Gastrocnemius medialis (tissue), 4 donors: ENCODE results near the gene RPP14. TPM values are rescaled to one million over a fixed set of nuclear protein-coding genes. Genes with fewer than 3 reads are reported as not detected.
"Not testable (repeated sequence)": the region's sequence is repeated elsewhere in the genome, so short reads cannot be mapped to it uniquely, and the experiment has no call there.

Source experiments
- ATAC-seq, 2 donors: fragments of 150-250 bp; one replicate each; pipeline ENCODE4 v1.9.1; 2016
- DNase-seq, 2 donors: peaks; one replicate each; pipeline ENCODE4 v3.0.0-alpha.2; 2019
- H3K27ac ChIP-seq, 4 donors: fragments of 200-600 bp; sonication (generic); 1 replicate in 1 of 4; 2 replicates in 3 of 4; pipeline ENCODE4 v1.5.1; 2016 to 2018; ENCODE audit warnings: mild to moderate bottlenecking in 2 of 4, moderate library complexity in 1 of 4
- H3K27me3 ChIP-seq, 3 donors: fragments of 200-600 bp; sonication (generic) in 2 of 3; 1 replicate in 1 of 3; 2 replicates in 2 of 3; pipeline versions ENCODE4 v1.5.1 to v1.6.0; 2016 to 2019; ENCODE audit warnings: mild to moderate bottlenecking in 1 of 3, moderate library complexity in 1 of 3
- H3K36me3 ChIP-seq, 2 donors: fragments of 200-600 bp; sonication (generic) in 1 of 2; one replicate each; pipeline ENCODE4 v1.5.1; 2017 to 2018
- H3K4me1 ChIP-seq, 2 donors: fragments of 200-600 bp; sonication (generic) in 1 of 2; one replicate each; pipeline ENCODE4 v1.5.1; 2016 to 2017; ENCODE audit warnings: mild to moderate bottlenecking in 2 of 2
- H3K4me3 ChIP-seq, 4 donors: fragments of 200-600 bp; sonication (generic) in 3 of 4; 1 replicate in 1 of 4; 2 replicates in 3 of 4; pipeline ENCODE4 v1.5.1; 2016 to 2019; ENCODE audit warnings: mild to moderate bottlenecking in 2 of 4
- H3K9me3 ChIP-seq, 3 donors: fragments of 200-600 bp; sonication (generic) in 2 of 3; 1 replicate in 1 of 3; 2 replicates in 2 of 3; pipeline ENCODE4 v1.5.1; 2016 to 2019
- POLR2A ChIP-seq, 2 donors: fragments of 450-650 bp; IDR thresholded peaks; one replicate each; pipeline ENCODE4 v1.6.1; 2017; ENCODE audit warnings: antibody characterized with exemption in 2 of 2, mild to moderate bottlenecking in 2 of 2, moderate library complexity in 2 of 2
- in situ Hi-C, 4 donors: fragments of 200-750 bp; cut with MboI; loops; one replicate each; pipeline versions ENCODE4 v1.15.0 to v1.8.0; 2017; ENCODE audit warnings: low sequenced_read_pairs in 4 of 4
- intact Hi-C: fragments of 100-400 bp; cut with DNase I; formaldehyde crosslinking; loops from one replicate; pipeline ENCODE4 v1.15.1; 2023; ENCODE audit warnings: low total_unique reads
- total RNA-seq, 4 donors: library from RNA; depleted of rRNA; stranded (reverse); fragments of >200 nt; gene quantifications; one replicate each; pipeline versions ENCODE4 v1.1.0 to v1.2.3, GENCODE V29; 2016
- TF ChIP-seq, protein P1 (sequence below), 5 experiments: fragments of 450-650 bp in 3 of 5; fragments of 200-600 bp in 2 of 5; sonication (generic) in 2 of 5; IDR thresholded peaks in 4 of 5; conservative IDR thresholded peaks in 1 of 5; 1 replicate in 4 of 5; 2 replicates in 1 of 5; pipeline ENCODE4 v1.5.1; 2016 to 2019; ENCODE audit warnings: antibody characterized with exemption in 5 of 5, mild to moderate bottlenecking in 3 of 5, moderate library complexity in 3 of 5

RPP14 gene
- total RNA-seq, 4 donors from 2014 or later: 16.6 to 28.9 (median 17.1) TPM

DNA sequence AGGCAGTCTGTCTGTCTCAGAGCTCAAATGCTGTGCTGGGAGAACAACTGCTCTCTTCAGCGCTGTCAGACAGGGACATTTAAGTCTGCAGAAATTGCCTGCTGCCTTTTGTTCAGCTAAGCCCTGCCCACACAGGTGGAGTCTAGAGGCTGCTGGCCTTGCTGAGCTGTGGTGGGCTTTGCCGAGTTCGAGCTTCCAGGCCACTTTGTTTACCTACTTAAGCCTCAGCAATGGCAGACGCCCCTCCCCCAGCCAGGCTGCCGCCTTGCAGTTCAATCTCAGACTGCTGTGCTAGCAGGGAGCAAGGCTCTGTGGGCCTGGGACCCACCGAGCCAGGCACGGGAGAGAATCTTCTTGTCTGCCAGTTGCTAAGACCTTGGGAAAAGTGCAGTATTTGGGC, 25.0 kb upstream of the RPP14 start:
- H3K27me3 ChIP-seq: no peaks in the 10 kb centered on the region
- H3K4me1 ChIP-seq: no peaks in the 10 kb centered on the region
- no peak overlapping the region for H3K4me3 ChIP-seq
- ATAC-seq (no peak), DNase-seq (no peak)
- TF ChIP-seq POLR2A (IDR thresholded peaks at IDR 0.05): no peak
- TF ChIP-seq, protein P1, sequence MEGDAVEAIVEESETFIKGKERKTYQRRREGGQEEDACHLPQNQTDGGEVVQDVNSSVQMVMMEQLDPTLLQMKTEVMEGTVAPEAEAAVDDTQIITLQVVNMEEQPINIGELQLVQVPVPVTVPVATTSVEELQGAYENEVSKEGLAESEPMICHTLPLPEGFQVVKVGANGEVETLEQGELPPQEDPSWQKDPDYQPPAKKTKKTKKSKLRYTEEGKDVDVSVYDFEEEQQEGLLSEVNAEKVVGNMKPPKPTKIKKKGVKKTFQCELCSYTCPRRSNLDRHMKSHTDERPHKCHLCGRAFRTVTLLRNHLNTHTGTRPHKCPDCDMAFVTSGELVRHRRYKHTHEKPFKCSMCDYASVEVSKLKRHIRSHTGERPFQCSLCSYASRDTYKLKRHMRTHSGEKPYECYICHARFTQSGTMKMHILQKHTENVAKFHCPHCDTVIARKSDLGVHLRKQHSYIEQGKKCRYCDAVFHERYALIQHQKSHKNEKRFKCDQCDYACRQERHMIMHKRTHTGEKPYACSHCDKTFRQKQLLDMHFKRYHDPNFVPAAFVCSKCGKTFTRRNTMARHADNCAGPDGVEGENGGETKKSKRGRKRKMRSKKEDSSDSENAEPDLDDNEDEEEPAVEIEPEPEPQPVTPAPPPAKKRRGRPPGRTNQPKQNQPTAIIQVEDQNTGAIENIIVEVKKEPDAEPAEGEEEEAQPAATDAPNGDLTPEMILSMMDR (IDR thresholded peaks at IDR 0.05 in 4 of 5, conservative IDR thresholded peaks at IDR 0.05 in 1 of 5): no peak
- H3K9me3 ChIP-seq: no peaks in the 10 kb centered on the region
- in situ Hi-C loops: no loop called here
- no peak overlapping the region for H3K27ac ChIP-seq
- peaks cover 0 to 4% of the 10 kb centered on the region in 2 donors for H3K36me3 ChIP-seq
- intact Hi-C loops: no loop called here

GRCh38 chr3:58285334-58285733, 20.7 kb upstream of the RPP14 start:
- no peak for DNase-seq
- H3K4me1 ChIP-seq: peaks cover 0 to 9% of the 10 kb centered on the region in 2 donors
- no peak for ATAC-seq
- intact Hi-C loops: no loop called here
- H3K27ac ChIP-seq: no peak overlapping the region
- no peak overlapping the region for H3K4me3 ChIP-seq
- TF ChIP-seq, protein P1 (IDR thresholded peaks at IDR 0.05 in 4 of 5, conservative IDR thresholded peaks at IDR 0.05 in 1 of 5): no peak
- no peak for TF ChIP-seq POLR2A (IDR thresholded peaks at IDR 0.05)
- no peaks in the 10 kb centered on the region for H3K27me3 ChIP-seq
- H3K9me3 ChIP-seq: no peaks in the 10 kb centered on the region
- in situ Hi-C loops: no loop called here
- peaks cover 0 to 4% of the 10 kb centered on the region in 2 donors for H3K36me3 ChIP-seq

DNA sequence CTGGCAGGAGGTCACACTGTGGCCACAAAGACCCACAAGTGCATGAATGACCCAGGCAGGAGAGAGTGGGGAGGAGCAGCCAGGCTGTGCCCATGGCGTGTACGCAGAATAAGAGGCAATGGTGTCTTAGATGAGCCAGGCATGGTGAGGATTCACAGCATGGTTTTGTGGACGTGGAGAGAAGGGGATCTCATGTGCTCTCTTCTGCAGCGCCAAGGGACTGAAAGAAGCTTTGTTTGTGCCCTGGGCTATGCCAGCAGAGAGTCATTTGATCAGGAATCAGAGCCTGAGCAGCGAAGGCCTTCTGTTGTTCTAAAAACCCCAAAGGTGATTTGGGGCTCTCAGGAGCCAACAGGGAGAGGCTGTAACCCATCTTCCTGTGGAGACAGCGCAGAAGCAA, 18.7 kb upstream of the RPP14 start:
- H3K27me3 ChIP-seq: no peaks in the 10 kb centered on the region
- TF ChIP-seq, protein P1 (IDR thresholded peaks at IDR 0.05 in 4 of 5, conservative IDR thresholded peaks at IDR 0.05 in 1 of 5): no peak
- TF ChIP-seq POLR2A (IDR thresholded peaks at IDR 0.05): no peak
- H3K9me3 ChIP-seq: no peaks in the 10 kb centered on the region
- no peak overlapping the region for H3K4me3 ChIP-seq
- intact Hi-C loops: no loop called here
- in situ Hi-C loops: no loop called here
- peak; percentile 24 to 50 for ATAC-seq
- H3K27ac ChIP-seq: peak overlapping the region in 2 of 4 donors; percentile 22 to 50
- peaks cover 0 to 9% of the 10 kb centered on the region in 2 donors for H3K4me1 ChIP-seq
- DNase-seq: no peak
- peaks cover 0 to 4% of the 10 kb centered on the region in 2 donors for H3K36me3 ChIP-seq

DNA sequence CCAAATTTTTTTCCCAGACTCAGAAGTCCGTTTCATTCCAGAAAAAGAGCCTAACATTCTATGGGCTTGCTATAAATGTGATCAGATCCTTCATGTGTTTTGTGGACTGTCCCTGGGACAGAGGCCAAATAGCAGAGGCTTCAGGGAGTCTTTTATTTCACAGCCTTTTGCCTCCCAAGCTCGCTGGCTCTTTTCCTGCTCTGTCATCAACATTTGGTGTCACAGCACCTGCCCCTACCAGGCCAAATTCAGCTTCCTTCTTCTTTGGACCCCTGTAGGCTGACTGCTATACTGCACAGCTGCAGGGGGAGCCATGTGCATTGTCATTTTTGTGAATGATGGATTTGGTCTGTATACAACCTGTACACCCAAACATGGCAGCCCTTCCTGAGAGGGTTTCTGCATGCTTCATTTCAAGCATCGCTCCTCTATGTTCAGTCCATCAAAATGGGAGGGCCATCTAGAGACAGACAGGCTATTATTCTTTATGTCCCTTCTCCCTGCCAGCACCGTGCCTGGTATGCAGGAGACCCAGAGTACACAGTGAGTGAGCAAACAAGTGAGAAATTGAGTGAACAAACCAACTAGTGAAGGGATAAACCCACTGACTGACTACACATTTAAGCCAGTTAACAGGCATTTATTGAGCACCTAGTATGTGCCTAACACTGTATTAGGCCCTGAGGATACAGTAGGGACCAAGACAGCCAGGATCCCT, 17.9 kb upstream of the RPP14 start:
- in situ Hi-C loops: no loop called here
- Histone ChIP-seq H3K9me3 (no peaks in the 10 kb centered on the region), H3K36me3 (peaks cover 0 to 4% of the 10 kb centered on the region in 2 donors), H3K27me3 (no peaks in the 10 kb centered on the region), H3K27ac (peak overlapping the region in 2 of 4 donors; percentile 22 to 50), H3K4me3 (no peak overlapping the region), H3K4me1 (peaks cover 0 to 9% of the 10 kb centered on the region in 2 donors)
- intact Hi-C loops: no loop called here
- DNase-seq: peak; percentile 24 to 36
- ATAC-seq: peak; percentile 65 to 82
- TF ChIP-seq, protein P1 (IDR thresholded peaks at IDR 0.05 in 4 of 5, conservative IDR thresholded peaks at IDR 0.05 in 1 of 5): no peak
- no peak for TF ChIP-seq POLR2A (IDR thresholded peaks at IDR 0.05)

DNA sequence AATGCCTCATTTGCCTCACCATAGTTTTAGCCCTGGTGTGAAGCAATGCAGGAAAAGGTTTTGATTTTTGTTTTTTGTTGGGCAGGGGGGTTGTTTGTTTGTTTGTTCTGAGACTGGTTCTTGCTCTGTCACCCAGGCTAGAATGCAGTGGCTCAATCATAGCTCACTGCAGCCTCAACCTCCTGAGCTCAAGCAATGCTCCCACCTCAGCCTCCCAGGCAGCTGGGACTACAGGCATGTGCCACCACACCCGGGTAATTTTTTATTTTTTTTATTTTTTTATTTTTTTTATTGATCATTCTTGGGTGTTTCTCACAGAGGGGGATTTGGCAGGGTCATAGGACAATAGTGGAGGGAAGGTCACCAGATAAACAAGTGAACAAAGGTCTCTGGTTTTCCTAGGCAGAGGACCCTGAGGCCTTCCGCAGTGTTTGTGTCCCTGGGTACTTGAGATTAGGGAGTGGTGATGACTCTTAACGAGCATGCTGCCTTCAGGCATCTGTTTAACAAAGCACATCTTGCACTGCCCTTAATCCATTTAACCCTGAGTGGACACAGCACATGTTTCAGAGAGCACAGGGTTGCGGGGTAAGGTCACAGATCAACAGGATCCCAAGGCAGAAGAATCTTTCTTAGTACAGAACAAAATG, 17.0 kb upstream of the RPP14 start:
- H3K9me3 ChIP-seq, ATAC-seq, in situ Hi-C loops, H3K36me3 ChIP-seq, H3K4me1 ChIP-seq, DNase-seq, H3K27ac ChIP-seq, intact Hi-C loops, H3K27me3 ChIP-seq, H3K4me3 ChIP-seq: not testable (repeated sequence)

GRCh38 chr3:58290446-58290845, 15.6 kb upstream of the RPP14 start:
- intact Hi-C loops, H3K27me3 ChIP-seq, H3K27ac ChIP-seq, H3K36me3 ChIP-seq, H3K4me3 ChIP-seq, H3K4me1 ChIP-seq, ATAC-seq, DNase-seq, H3K9me3 ChIP-seq: not testable (repeated sequence)
- in situ Hi-C loops: loop anchor here in 1 of 4 donors (10.0 kb wide), 1 partner anchor 106 kb away; no protein-coding TSS in a partner anchor
